ENCODE data around the gene ARMH1. TPM values are rescaled to one million over a fixed set of nuclear protein-coding genes. Genes with fewer than 3 reads are reported as not detected.
"Not testable (repeated sequence)": the region's sequence is repeated elsewhere in the genome, so short reads cannot be mapped to it uniquely, and the experiment has no call there.

The ARMH1 gene
- total RNA-seq, 2 experiments from 2014 or later, result 162 to 165 TPM

DNA sequence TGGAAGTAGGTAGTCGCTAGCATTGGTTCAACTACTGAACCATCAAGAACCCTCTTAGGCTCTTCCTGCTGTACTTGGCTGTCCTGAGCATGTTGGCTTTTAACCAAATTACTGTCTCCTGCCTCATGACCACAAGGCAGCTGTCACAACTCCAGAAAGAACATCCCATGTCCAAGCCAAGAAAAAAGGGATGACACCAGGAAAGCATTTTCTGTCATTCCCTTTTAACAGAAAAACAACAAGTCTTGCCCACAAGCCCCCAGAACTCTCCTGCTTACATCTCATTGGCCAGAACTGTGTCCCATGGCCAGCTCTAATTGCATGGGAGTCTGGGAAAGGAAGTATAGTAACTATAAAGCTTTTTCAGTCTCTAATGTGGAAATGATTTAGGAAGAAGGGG lies 58.9 kb downstream of the ARMH1 start:
- no peak overlapping the region for H3K4me3 Mint-ChIP-seq
- intact Hi-C loops (cut with micrococcal nuclease), result loop anchor here (5.0 kb wide), 1 partner anchor 44 kb away; the partner anchor contains the start of gene RPS8
- no peak for TF ChIP-seq CTCF (IDR thresholded peaks at IDR 0.05)
- POLR2A ChIA-PET, result interaction anchor here (0.9 to 8.5 kb wide), 7 partner anchors 11 to 98 kb away, joined by 3 to 553 read pairs (median 56); partner anchors contain the start of genes BTBD19, DYNLT4, KIF2C and RPS8
- peaks cover 2% of the 10 kb centered on the region for H3K27me3 Mint-ChIP-seq
- no peaks in the 10 kb centered on the region for H3K9me3 Mint-ChIP-seq
- CTCF ChIA-PET, result interaction anchor here (1.2 to 4.6 kb wide), 4 partner anchors 53 to 86 kb away, joined by 3 to 45 read pairs (median 4); partner anchors contain the start of gene PLK3
- H3K4me1 Mint-ChIP-seq (ENCODE audit: low read depth), result peaks cover 22% of the 10 kb centered on the region
- DNase-seq, result no peak
- H3K27ac Mint-ChIP-seq, result no peak overlapping the region
- peaks cover 3% of the 10 kb centered on the region for H3K36me3 Mint-ChIP-seq (ENCODE audit: low read depth)
- ATAC-seq, result no peak

GRCh38 chr1:44733784-44734183 lies 59.3 kb downstream of the ARMH1 start:
- TF ChIP-seq CTCF (IDR thresholded peaks at IDR 0.05), result no peak
- Mint-ChIP-seq H3K9me3 (no peaks in the 10 kb centered on the region), H3K27ac (no peak overlapping the region), H3K27me3 (peaks cover 2% of the 10 kb centered on the region), H3K4me1 (ENCODE audit: low read depth) (peaks cover 20% of the 10 kb centered on the region), H3K36me3 (ENCODE audit: low read depth) (peaks cover 3% of the 10 kb centered on the region), H3K4me3 (no peak overlapping the region)
- ChIA-PET CTCF (interaction anchor here (1.2 to 4.6 kb wide), 4 partner anchors 53 to 86 kb away, joined by 3 to 45 read pairs (median 4); partner anchors contain the start of gene PLK3), POLR2A (interaction anchor here (1.1 to 8.5 kb wide), 4 partner anchors 14 to 85 kb away, joined by 3 to 553 read pairs (median 114); partner anchors contain the start of genes BTBD19, DYNLT4 and RPS8)
- DNase-seq, result no peak
- no peak for ATAC-seq
- intact Hi-C loops (cut with micrococcal nuclease), result loop anchor here (5.0 kb wide), 1 partner anchor 44 kb away; the partner anchor contains the start of gene RPS8

DNA sequence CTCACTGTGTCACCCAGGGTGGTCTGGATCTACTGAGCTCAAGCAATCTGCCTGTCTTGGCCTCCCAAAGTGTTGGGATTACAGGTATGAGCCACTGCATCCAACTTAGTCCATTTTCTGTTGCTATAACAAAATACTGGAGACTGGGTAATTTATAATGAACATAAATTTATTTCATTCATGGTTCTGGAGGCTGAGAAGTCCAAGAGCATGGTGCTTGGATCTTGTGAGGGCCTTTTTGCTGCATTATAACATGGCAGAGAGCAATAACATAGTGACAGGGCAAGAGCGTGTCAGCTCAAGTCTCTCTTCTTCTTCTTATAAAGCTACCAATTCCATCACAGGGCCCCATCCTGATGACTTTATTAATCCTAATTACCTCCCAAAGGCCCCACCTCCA lies 61.5 kb downstream of the ARMH1 start:
- no peaks in the 10 kb centered on the region for H3K9me3 Mint-ChIP-seq
- H3K27ac Mint-ChIP-seq, result no peak overlapping the region
- ATAC-seq (no peak), DNase-seq (no peak)
- peaks cover 16% of the 10 kb centered on the region for H3K4me1 Mint-ChIP-seq (ENCODE audit: low read depth)
- H3K36me3 Mint-ChIP-seq (ENCODE audit: low read depth), result peaks cover 8% of the 10 kb centered on the region
- POLR2A ChIA-PET, result interaction anchor here (1.0 to 8.5 kb wide), 6 partner anchors 8 to 83 kb away, joined by 3 to 553 read pairs (median 3); partner anchors contain the start of gene RPS8
- intact Hi-C loops (cut with micrococcal nuclease), result no loop called here
- no peak overlapping the region for H3K4me3 Mint-ChIP-seq
- TF ChIP-seq CTCF (IDR thresholded peaks at IDR 0.05), result no peak
- CTCF ChIA-PET, result no interaction called here
- H3K27me3 Mint-ChIP-seq, result no peaks in the 10 kb centered on the region

GRCh38 chr1:44738953-44739306 lies 64.4 kb downstream of the ARMH1 start:
- intact Hi-C loops (cut with micrococcal nuclease); H3K9me3 Mint-ChIP-seq; ATAC-seq; DNase-seq; H3K27me3 Mint-ChIP-seq; CTCF ChIA-PET: not testable (repeated sequence)
- H3K4me1 Mint-ChIP-seq (ENCODE audit: low read depth), result peaks cover 15% of the 10 kb centered on the region
- peak overlapping the region; percentile 97 for H3K4me3 Mint-ChIP-seq
- peak overlapping the region; percentile 90 for H3K27ac Mint-ChIP-seq
- POLR2A ChIA-PET, result interaction anchor here (1.9 to 10.3 kb wide), 4 partner anchors 7 to 37 kb away, joined by 12 to 137 read pairs (median 30); partner anchors contain the start of genes RNU5D-1 and RPS8
- H3K36me3 Mint-ChIP-seq (ENCODE audit: low read depth), result peaks cover 24% of the 10 kb centered on the region

DNA sequence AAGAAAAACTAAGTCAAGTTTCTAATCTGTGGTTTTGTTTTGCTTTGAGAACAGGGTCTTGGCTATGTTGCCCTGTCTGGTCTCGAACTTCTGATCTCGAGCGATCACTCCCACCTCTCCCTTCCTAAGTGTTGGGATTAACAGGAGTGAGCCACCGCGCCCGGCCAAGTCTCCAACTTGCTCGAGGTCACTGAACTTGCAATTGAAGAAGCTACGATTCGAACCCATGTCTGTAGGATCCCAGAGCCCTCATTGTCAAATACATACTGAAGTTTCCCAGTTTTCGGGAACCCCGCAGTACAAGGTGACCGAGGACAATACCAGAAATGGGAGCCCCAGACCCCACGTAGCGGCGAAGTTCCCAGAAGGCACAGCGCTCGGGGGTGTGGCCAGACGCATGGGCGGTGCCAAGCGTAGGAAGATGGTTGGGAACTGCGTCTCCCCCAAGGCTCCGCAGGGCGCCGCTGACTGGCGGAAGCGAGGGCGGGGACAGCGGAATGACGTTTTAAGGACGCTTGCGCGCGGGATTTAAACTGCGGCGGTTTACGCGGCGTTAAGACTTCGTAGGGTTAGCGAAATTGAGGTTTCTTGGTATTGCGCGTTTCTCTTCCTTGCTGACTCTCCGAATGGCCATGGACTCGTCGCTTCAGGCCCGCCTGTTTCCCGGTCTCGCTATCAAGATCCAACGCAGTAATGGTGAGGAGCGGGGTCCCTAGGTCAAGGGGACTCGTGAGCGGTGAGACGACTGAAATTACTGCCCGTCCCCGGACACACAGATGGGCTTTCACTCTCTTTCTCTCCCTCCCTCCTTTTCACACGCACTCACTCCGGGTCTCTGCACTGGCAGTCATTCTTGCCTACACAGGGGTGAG lies 65.0 kb downstream of the ARMH1 start, which contains the start of gene KIF2C:
KIF2C (plus strand) TSS at position 531 of the 872 bp plus-strand sequence; CDS start at position 627, 96 bp downstream.
- H3K9me3 Mint-ChIP-seq, result no peaks in the 10 kb centered on the region
- CTCF ChIA-PET, result no interaction called here
- peaks cover 15% of the 10 kb centered on the region for H3K4me1 Mint-ChIP-seq (ENCODE audit: low read depth)
- peaks cover 29% of the 10 kb centered on the region for H3K36me3 Mint-ChIP-seq (ENCODE audit: low read depth)
- intact Hi-C loops (cut with micrococcal nuclease), result no loop called here
- H3K4me3 Mint-ChIP-seq, result peak within 1 kb of the TSS; percentile 97
- ATAC-seq (peak; percentile 99), DNase-seq (peak; percentile 99)
- POLR2A ChIA-PET, result interaction anchor here (1.0 to 10.3 kb wide), 5 partner anchors 8 to 36 kb away, joined by 3 to 137 read pairs (median 16); partner anchors contain the start of genes RNU5D-1 and RPS8
- no peaks in the 10 kb centered on the region for H3K27me3 Mint-ChIP-seq
- TF ChIP-seq CTCF (IDR thresholded peaks at IDR 0.05), result no peak
- H3K27ac Mint-ChIP-seq, result peak within 1 kb of the TSS; percentile 90

Data from activated CD8-positive, alpha-beta T cell treated with anti-CD3 and anti-CD28 coated beads for 36 hours (primary cell).